GF-D8 (cell line): ENCODE data around the gene DCANP1.

Experiments used
- DNase-seq: peaks from one replicate; lab custom pipeline; 2025; lab: John Stamatoyannopoulos, UW

Gene DCANP1

DNA sequence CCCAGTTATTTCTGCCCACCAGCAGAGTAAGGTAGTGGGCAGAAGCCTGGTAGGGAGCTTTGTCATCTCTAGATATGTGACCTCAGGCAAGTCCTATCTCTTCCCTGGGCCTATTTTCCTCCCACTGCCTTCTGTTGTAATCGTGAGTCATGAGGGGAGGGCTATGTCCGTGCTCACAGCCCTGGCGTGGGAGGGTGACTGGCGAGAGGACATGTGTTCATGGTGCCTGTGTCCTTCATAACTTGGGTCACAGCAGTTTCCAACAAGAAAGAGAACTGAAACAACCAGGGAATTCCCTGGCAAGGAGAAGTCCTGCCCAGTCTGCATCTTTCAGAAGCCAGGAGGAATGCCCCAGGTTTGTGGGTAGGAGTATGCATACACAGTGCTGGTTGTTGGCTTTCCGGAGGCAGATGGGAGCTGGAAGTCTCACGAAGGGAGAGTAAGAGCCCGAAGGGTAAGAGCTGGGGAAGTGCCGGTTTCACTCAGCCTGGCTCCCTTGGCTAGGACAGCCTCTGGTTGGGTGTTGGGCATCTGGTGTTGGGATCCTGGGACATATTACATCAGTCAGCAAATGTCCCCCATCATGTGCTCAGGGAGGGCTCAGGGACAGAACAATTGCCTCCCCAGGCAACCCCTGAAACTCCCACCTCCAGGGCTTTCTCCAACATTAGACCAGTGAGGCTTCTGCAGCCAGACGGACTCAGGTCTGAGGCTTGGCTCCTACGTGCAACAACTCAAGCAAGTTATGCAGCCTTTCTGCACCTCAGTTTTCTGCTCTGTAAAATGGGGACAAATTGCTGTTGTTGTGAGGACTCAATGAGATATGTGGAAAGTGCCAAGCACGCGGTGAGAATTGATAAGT, 9.3 kb upstream of the DCANP1 start:
- DNase-seq, result no peak

DNA sequence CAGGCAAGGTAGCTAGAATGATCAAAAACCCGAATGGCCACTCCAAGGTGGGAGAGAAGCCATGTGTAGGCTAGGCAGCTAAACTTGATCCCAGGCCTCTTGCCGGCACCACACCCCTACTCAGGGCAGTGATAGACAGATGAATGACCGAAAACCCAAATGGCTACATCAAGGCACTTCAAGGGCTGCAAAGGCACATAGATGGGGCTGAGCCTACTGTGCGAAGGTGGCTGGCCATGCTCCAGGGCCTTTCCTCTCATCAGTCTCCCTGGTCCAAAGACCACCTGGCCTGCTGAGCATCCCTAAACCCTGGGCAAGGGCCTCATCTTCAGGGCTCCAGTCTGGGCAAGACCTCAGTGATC, 8.7 kb upstream of the DCANP1 start:
- DNase-seq, result no peak

DNA sequence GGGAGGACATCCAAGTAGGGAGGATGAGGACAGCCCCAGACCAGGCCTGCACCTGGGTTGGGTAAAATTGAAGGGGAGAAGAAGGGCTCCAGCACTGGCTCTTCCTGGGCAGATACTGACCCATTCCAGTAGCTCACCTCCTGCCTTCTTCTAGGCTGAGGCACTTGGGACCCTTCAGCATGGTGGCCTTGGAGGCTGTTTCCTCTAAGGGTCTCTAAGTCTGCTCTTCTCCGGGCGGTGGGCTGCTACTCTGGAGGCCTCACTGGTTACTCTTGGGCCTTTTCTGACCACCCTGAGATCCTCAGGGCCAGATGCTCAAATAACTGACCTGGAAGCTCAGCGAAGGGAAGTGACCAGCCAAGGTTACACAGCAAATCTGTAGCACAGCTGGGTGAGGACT, 7.8 kb upstream of the DCANP1 start:
- DNase-seq, result no peak

DNA sequence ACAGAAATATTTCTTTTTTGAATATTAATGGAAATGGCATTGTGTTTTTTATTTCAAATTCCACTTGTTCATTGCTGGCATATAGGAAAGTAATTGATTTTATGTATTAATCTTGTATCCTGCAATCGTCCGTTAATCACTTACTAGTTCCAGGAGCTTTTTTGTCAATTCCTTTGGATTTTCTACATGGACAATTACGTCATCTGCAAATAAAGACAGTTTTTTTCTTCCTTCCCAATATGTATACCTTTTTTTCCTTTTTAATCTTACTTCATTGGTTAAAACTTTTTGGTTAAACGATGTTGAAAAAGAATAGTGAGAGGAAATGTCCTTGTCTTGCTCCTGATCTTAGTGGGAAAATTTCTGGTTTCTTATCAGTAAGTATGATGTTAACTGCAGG, 6.5 kb upstream of the DCANP1 start:
- no peak for DNase-seq

DNA sequence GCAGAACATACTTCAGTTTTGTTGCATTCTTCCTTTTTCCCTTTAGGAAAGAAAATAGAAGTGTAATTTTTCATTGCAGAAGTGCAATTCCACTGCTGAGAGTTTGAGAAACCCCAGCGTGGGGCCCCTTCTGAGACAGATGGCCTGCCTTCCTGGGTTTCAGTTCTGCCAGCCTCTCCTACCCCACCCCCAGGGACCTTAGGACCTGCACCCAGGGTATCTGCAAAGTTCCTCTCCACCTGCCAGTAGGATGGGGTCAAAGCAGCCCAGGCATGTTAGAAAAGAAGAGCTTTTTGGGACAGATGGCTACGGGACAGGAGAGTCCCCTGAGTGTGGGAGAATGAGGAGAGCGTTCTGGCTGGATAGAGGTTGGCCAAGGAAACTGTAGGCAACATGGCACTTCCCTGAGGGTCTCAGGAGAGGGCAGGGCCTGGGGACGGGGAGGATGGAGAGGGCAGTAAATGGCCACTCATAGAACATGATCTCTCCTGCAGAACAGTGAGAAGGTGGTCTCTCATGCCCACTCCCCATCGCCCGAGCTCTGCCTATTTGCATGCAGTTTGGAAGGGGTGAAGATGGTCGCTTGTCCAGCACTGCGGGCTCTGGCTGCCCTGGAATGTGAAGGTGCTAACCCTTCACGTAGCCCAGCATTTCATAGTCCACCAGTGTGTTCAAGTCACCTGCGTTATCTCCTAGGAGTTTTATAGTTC, 5.3 kb upstream of the DCANP1 start, which contains the start of gene TIFAB:
TIFAB (minus strand) TSS at position 31 of the 710 bp plus-strand sequence. CDS start 2,412 bp downstream, outside the sequence.
- DNase-seq, result no peak

DNA sequence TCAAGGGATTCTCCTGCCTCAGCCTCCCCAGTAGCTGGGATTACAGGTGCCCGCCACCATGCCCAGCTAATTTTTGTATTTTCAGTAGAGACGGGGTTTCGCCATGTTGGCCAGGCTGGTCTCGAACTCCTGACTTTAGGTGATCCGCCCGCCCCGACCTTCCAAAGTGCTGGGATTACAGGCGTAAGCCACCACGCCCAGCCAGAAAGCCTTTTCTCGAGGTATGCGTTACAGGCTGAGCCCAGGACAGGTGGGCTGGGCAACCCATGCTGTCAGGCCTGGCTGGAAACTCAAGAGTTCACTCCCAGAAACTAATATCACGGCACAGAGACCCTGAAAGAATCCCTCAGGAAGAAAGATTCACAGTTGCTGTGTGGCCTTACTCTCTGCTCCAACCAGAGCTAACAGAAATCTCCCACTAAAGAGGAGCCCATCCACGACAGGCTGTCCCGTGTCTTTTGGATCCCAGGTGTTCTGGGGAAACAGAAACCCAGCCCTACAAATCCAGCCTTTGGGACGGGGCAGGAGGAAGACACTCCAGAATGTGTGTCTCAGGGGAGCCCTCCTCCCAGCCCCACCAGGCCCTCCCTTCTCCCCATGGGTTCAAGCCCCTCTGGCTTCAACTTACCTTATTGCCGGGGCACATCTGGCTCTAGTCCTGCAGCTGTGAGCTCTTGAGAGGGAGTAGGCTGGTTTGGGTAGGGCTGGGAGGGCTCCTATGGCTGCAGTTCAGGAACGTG, 4.6 kb upstream of the DCANP1 start:
- no peak for DNase-seq

DNA sequence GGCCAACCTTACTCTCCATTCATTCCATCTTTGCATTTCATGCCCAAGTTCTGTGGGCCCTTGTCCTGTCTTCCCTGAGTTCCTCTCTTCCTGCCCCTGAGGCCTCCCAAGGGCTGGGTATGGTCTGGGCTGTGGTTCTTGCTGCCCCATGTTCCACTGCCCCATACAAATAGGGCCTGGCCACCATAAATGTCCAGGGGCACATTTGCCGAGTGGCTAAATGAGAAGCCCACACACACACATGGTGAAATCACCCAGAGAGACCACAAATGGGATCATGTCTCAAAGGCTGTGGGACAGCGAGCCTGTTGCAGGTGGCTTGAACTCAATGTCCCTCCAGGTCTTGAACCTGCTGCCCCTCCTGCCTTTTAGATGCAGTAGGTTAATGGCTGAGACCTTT, 3.8 kb upstream of the DCANP1 start:
- DNase-seq, result no peak

DNA sequence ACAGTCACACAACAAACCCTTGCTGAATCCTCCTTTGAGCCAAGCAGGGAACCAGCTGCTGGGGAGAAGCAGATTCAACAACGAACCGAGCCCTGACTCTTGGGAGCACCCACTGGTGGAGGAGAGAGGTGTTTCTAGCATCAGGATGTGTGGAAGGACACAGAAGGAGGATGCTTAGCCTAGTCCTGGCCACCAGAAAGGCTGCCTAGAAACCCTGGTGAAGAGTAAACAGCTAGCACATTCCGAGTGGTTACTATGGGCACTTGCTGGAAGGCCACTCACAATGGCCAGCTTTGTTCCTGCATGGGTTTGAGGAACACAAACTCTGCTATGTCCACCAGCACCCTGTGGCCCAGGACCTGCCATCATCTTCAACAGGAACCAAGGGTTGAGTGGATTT, 3.2 kb upstream of the DCANP1 start:
- DNase-seq, result no peak

DNA sequence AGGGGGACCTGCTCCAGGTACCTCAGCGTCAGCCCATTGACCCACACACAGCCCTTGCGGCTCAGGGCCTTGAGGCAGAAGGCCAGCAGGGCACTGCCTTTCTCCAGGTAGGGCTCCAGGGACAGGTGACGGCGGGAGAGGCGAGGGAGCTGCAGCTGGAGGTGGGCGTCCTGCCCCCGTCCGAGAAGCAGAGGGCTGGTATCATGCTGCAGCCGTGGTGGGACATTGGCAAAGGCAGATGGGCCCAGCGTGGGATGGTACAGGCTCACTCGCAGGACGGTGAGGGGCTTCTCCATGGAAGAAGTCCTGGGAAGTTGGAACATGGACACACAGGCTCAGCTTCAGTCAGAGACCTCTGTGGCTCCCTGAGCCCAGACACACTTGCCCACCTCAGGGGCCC, 2.5 kb upstream of the DCANP1 start:
- DNase-seq, result no peak

DNA sequence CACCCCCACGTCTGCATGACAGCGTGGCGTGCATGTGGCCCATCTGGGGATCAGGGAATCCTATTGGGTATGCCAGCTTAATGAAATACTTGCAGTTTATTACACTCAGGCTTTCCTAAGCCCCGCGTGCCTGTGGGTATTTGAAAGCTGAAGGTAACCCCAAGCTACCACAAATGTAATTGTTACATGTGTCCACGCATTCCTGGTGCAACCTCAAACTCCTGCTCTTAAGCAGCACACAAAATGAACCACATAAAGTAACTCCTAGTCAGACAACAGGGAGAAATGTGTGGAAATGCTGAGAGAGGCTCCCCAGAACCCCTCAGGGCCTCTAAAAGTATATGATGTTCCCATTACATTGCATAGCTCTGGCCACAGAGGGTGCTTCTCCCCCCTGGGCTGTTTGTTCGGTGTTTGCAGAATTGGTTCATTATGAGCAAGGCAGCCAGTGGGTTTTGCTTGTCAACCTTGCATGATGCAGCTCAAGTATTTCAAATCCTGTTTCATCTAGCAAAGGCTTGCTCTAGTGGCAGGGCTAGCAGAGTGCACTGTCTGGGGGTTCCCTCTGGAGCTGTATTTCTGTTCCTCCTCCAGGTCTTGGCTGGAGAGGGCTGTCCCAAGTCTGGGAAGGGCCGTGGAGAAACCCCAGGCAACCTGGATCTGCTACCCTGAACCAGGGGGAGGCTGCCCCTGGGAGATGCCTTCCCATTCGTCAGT, 1.8 kb upstream of the DCANP1 start:
- DNase-seq, result no peak

DNA sequence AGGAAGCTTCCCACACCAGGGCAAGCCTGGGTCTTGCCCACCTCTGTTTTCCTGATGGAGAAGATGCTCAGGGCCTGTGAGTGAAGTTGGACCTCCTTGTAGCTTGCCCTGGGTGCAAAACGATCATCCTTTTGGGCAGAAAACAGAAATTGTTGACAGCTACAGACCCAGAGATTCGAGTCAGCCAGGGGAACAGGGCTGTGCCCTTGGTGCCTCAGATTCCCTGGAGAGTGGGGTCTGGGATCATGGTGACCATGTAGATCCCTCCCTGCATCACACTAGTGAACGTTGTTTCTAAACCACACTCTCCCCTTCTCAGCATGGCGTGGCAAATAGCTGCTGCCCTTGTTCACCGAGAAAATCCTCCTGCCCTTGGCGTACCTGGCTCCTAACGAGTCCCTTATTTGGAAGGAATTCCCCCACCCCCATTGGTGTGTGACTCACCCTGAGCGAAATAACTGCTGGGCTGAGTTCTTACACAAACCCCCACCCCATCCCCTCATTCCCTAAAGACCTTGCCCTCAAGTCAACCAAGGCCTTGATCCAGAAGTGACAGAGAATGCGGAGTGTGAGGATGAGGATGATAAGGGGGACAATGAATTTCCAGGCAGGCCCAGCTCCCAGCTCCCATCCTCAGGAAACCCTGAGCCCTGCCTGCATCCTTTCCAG, 1.1 kb upstream of the DCANP1 start:
- no peak for DNase-seq

DNA sequence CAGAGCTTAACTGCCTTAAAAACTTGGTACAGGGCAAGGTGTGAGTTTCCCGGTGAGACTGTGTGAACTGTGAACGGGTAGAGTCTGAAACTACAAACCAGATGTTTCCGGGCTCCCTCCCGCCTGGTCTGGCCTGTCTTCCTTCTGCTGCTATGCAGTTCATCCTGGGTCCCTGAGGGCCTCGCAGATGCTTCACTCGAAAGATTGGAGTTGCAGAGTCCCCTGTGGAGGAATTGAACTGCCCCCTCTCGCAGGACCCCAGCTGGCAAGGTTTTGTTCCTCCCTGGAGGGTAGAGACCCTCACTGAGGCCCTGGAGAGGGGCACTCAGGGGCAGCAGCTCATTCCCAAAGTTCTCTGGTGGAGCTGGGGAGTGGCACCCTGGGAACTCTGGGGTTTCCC, 533 bp downstream of the DCANP1 start:
- no peak for DNase-seq

DNA sequence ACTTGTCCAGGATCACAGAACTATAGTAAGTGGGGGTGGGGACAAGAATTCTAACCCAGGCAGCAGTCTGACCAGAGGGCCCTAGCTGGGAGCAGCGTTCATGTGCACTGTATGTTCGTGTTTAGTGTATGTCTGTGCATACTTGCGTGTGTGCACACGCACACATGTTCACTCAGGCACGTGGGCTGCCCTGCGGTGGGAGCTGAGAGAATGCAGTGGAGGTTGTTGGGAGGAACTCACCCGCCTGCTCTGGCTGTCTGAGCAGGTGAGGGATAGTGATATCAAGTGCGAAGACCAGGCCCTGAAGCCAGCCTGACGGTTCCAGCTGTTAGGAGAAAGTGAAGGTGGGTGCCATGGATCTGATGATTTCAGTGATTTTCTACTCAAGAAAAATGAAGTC, 942 bp downstream of the DCANP1 start:
- DNase-seq, result no peak

DNA sequence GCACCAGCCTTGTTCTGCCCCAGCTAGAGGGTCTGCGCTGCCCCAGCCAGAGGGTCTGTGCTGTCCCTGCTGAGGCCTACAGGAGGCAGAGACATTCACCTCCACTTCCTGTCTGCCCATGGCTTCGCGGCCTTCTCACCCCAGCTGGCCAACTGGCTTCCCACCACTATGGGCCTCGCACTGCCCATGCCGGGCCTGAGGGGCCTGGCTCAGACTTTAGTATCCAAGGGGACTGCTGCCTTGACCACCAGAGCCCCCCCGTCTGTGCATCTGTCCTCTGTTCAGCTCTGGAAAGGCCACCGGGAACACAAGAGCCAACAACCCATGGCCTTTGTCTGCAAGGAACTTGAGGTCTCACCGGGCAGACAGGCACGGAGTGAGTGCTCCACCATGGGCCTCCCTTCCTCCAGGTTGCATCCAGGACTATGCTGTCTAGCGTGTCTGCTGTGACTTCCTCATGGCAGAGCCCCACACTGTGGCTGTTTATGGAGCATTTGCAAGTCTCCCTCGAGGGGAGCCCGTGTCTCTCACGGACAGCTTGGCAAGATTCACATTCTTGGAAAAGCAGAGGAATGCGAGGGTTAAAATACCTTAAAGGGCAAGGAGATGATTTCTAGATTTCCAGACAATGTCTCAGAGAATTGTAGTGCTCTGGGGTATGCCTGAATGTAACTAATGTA, 1.7 kb downstream of the DCANP1 start:
- DNase-seq, result no peak

DNA sequence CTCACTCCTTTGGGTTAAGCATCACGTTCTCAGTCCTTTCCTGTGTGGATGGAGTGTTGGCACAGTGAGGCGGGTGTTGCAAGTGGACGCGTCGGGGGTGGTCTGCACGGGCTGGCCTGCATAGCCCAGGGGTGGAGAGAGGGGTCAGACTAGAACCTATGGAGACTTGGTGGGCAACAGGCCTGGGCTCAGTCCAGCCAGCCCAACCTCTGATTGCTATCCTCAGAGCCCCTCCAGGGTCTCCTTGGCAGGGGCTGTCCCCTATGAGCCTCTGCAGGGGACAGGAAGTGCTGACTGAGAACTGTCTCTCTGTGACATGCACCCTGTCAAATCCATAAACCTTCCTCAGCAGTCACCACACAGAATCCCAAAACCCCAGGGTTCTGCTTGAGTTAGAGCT, 2.3 kb downstream of the DCANP1 start:
- DNase-seq, result no peak

DNA sequence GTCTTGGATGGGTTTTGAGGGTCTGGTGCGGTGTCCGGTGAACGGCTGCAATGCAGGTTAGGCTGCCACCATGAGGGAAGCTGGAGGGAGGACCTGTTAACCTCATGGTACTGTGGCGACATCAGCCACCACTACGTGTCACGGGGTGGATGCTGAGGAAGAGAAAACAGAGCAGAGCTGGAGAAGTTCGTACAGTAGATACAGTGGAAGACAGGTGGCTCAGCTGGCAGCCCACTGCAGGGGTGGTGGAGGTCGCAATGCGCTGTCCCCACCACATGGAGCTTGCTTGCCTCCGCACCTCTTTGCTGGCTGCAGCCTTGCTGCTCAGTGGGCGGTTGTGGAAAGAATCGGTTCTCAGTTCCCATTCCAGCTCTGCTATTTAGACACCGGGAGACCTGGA, 2.8 kb downstream of the DCANP1 start:
- DNase-seq, result no peak

DNA sequence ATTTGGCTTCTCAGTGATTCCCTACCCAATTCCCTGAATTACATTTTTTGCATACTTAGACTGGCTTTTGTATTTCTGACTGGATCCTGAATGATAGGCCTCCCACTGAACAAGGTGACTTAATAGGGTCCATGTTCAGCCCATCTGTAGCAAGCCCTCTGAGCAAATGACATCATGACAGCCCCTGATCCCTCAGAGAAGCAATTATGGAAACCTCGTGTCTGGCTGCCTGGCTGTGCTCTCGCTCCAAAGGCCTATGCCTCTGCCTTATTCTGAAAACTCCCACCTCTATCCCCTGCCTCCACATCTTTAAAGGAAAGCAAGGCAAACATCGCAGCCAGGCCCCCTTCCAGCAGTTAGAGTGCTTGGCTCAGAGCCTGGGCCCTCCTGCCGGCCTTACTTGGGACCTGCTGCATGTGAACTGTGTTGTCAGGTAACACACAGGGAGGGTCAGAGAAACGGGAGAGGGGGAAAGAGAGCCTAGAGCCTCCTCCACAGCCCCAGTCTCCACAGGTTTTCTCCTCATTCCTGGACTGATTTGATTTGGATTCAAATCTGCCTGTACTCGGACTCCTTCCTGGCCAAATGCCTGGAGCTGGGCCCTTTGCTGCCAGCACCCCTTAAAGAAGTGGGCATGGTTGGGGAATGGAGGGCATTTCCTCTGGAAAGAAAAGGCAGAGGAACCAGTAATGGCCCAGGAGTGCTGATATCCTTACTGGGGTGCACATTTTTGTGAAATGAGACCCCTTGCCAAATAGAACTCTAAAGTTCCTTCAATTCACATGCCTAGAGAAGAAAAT, 3.8 kb downstream of the DCANP1 start:
- no peak for DNase-seq

DNA sequence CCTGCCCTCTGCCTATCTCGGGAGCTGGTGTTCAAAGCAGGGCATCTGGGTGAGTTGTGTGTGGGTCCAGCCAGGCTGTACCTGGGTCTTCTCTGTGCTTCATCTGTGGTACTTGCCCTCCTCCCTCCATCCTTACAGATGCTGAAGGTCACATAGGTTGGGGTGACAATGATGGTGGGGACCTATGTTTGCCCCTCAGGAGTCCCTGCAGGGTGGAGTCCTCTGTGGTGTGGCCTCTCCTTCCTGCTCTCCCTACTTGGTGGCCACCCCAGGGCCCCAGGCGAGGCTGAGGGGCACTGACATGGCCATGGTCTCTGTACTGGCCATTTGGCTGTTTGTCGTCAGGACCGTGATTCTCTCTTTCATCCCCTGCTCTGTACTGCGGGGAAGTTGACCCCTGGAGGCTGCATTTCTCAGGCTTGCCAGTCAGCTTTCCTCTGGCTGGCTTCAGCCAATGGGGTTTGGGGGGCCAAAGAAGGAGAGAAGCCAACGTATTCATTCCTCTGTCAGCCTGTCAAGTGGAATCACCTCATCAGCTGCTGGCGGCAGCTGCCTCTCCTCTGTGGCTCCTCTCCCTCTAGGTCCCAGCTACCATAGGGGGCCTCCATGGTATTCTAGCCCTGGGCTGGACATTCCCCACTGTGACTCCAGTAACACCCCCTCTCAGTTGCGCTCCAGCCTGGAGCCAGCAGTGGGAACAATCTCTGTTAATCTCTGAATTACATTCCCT, 4.6 kb downstream of the DCANP1 start:
- no peak for DNase-seq

DNA sequence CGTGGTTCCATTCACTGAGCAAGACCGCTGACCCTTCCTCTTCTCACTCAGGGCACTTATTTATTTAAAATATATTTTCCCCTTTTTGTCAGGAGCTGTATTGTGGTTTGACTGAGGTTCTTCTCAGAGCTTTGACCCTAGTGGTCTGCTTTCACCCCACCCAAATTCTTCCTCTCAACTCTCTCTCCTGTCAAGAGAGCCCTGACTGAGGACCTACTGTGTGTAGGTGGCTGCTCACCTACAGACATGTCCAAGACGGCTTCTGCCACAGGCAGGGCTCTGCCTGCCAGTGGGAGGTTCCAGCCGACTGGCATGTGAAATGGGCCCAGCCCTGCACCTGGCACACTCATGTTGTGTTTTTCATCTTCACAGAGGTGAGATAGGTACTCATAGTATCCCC, 5.2 kb downstream of the DCANP1 start:
- no peak for DNase-seq
